ENCODE results near the gene ADAMTSL1. TPM values are rescaled to one million over a fixed set of nuclear protein-coding genes. Genes with fewer than 3 reads are reported as not detected.

The ADAMTSL1 gene
- total RNA-seq, 6 experiments from 2014 or later, result 37.3 to 98.1 (median 90.8) TPM

DNA sequence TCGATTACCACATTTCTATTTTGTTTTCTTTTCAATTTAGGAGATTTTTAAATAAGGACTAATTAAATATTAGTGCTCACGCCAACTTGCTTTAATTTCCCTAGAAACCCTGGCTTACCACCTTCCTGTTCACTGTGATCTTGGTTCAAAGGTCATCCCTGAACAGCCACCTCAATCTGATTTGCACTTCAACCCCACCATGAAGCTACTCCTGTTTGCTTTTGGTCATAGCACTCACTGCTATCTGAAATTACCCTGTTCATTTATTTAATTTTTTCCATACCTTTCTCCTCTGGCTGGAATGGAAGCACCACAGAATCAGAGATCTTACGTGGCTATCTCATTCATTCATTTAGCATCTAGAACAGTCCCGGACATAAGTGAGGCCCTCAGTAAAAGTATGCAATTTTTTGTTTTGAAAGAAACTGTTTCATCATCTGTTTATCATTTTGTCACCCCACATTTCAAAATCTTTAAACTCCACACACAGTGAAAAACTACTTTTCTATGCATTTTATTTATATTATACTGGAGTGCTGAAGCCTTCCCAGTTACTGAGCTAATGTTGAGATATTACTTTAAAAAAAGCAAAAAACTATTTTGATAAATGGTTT lies 17.2 kb upstream of the ADAMTSL1 start:
- Mint-ChIP-seq H3K9me3 (0 out of 2 replicates have a peak, but pooled peaks cover under 1% of the 10 kb centered on the region), H3K4me3 (no peak overlapping the region), H3K4me1 (ENCODE audit: low read depth) (peaks cover 63% of the 10 kb centered on the region), H3K36me3 (ENCODE audit: low read depth) (peaks cover 5% of the 10 kb centered on the region; the same call in 1 of the 2 replicates), H3K27ac (no peak overlapping the region), H3K27me3 (ENCODE audit: insufficient read depth) (no peaks in the 10 kb centered on the region)
- no peak for DNase-seq
- no peak for TF ChIP-seq CTCF (IDR thresholded peaks at IDR 0.05)

DNA sequence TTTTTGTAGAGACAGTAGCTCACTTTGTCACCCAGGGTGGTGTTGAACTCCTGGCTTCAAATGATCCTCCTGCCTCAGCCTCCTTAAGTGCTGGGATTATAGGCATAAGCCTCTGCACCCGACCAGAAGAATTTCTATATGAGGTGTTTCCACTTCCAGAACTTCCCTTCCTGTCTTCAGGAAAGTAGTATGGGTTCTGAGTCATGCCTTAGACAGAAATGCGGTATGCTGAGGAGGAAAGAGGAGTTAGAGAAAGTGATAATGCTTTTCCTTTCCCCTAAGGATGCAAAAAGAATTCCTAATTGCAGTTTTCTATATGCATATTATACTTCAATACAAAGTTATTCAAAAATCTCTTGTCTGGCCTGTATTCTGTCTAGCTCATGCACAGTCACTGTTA lies 16.4 kb upstream of the ADAMTSL1 start:
- Mint-ChIP-seq H3K4me1 (ENCODE audit: low read depth) (peaks cover 55% of the 10 kb centered on the region), H3K4me3 (no peak overlapping the region)
- peak; percentile 26 for DNase-seq

DNA sequence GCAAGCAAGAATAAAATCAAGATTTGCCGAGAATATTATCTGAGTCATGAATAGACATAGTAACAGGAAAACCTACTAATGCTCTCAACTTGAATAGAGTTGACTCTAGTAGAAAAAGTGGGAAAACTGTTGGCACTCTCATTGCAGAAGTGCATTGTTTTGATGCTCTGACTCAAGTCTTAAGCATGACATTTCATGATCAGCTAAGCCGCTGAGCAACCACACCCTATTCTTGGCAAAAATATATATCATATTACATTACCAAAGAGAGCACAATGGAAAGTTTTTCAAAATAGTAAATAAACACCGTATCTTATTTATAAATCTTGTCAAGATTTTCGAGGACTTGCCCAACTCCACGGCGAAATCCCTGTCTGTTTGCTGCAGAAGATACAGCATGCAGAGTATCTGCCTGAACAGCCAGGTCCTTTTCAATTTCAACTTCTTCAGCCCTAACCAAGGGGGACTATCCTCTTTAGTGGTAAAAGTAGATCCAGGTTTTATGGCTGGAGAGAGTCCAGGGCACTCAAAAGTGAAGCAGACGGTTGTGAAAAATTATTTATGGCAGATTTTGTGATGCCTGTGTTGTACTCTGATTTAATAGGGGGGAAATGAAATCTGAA lies 13.9 kb upstream of the ADAMTSL1 start:
- H3K27ac Mint-ChIP-seq, result peak overlapping the region; percentile 72
- peak overlapping the region; percentile 48 for H3K4me3 Mint-ChIP-seq
- no peaks in the 10 kb centered on the region for H3K9me3 Mint-ChIP-seq
- no peak for TF ChIP-seq CTCF (IDR thresholded peaks at IDR 0.05)
- no peaks in the 10 kb centered on the region for H3K36me3 Mint-ChIP-seq (ENCODE audit: low read depth)
- peaks cover 64% of the 10 kb centered on the region for H3K4me1 Mint-ChIP-seq (ENCODE audit: low read depth)
- peak; percentile 86 for DNase-seq
- H3K27me3 Mint-ChIP-seq (ENCODE audit: insufficient read depth), result no peaks in the 10 kb centered on the region

More for the DNA sequence above, 16.4 kb upstream of the ADAMTSL1 start:
- TF ChIP-seq CTCF (IDR thresholded peaks at IDR 0.05), result no peak
- H3K36me3 Mint-ChIP-seq (ENCODE audit: low read depth), result 0 out of 2 replicates have a peak, but pooled peaks cover under 1% of the 10 kb centered on the region
- peak overlapping the region; percentile 21; the same call in 1 of the 2 replicates for H3K27ac Mint-ChIP-seq
- no peaks in the 10 kb centered on the region for H3K9me3 Mint-ChIP-seq
- H3K27me3 Mint-ChIP-seq (ENCODE audit: insufficient read depth), result no peaks in the 10 kb centered on the region

DNA sequence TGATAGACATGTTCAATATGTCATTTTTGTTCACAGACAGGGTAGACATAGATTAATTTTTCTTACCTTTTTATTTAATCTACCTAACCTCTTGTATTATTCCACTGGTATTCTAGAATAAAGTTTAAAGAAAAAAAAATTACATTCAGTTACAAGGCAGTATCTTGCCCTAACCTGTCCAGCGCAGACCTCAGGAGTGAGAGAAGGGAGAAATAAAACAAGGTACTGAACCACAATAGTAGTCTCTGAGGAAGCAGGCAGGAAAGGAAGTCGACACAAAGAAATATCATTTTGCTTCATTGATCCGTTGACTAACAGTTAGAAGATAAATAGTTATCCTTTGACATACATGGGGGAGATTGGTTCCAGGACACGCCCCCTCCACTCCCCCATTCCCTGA lies 12.5 kb upstream of the ADAMTSL1 start:
- H3K27me3 Mint-ChIP-seq (ENCODE audit: insufficient read depth), result no peaks in the 10 kb centered on the region
- H3K4me1 Mint-ChIP-seq (ENCODE audit: low read depth), result peaks cover 56% of the 10 kb centered on the region
- no peaks in the 10 kb centered on the region for H3K36me3 Mint-ChIP-seq (ENCODE audit: low read depth)
- no peaks in the 10 kb centered on the region for H3K9me3 Mint-ChIP-seq
- DNase-seq, result no peak
- H3K4me3 Mint-ChIP-seq, result no peak overlapping the region
- no peak overlapping the region for H3K27ac Mint-ChIP-seq
- TF ChIP-seq CTCF (IDR thresholded peaks at IDR 0.05), result no peak

GRCh38 chr9:18463991-18464390 lies 10.0 kb upstream of the ADAMTSL1 start:
- peaks cover 34% of the 10 kb centered on the region for H3K4me1 Mint-ChIP-seq (ENCODE audit: low read depth)
- H3K36me3 Mint-ChIP-seq (ENCODE audit: low read depth), result no peaks in the 10 kb centered on the region
- TF ChIP-seq CTCF (IDR thresholded peaks at IDR 0.05), result no peak
- peak; percentile 45 for DNase-seq
- H3K4me3 Mint-ChIP-seq, result no peak overlapping the region
- H3K27ac Mint-ChIP-seq, result peak overlapping the region; percentile 22; the same call in 1 of the 2 replicates
- no peaks in the 10 kb centered on the region for H3K27me3 Mint-ChIP-seq (ENCODE audit: insufficient read depth)
- no peaks in the 10 kb centered on the region for H3K9me3 Mint-ChIP-seq
